SK-N-SH (cell line): ENCODE measurements around the gene CHID1. TPM values are rescaled to one million over a fixed set of nuclear protein-coding genes. Genes with fewer than 3 reads are reported as not detected.

Source experiments
- CTCF ChIA-PET: fragments of 300-600, 350-600 bp; formaldehyde crosslinking; extraction: SDS; loops from one replicate; lab custom pipeline; 2021; lab: Yijun Ruan, JAX
- POLR2A ChIA-PET: fragments of 350-600 bp; sonication (Branson Sonifier 250); formaldehyde crosslinking; extraction: SDS; loops from one replicate; lab custom pipeline; 2020; ENCODE audit warnings: antibody characterized with exemption, inconsistent platforms; lab: Yijun Ruan, JAX
- DNase-seq: peaks from one replicate; pipeline ENCODE4 v3.0.0; 2012
- H2AFZ ChIP-seq: fragments of 200-600 bp; sonication (generic); 2 replicates; pipeline ENCODE4 v1.8.1; 2016; ENCODE audit warnings: antibody characterized with exemption, mild to moderate bottlenecking, low read depth
- H3F3A ChIP-seq: fragments of 200-600 bp; sonication (generic); replicated peaks from 2 replicates; pipeline ENCODE3; 2016; ENCODE audit warnings: antibody characterized with exemption, mild to moderate bottlenecking; ENCODE audit not compliant: insufficient read depth
- H3K27ac ChIP-seq, 2 experiments: fragments of 200-500 bp in 1 of 2; fragments of 200-600 bp in 1 of 2; sonication (Bioruptor generic) in 1 of 2; sonication (generic), shearing (Covaris generic) in 1 of 2; 2 replicates each; pipeline versions ENCODE4 v1.5.1 to v1.6.1; 2014 to 2016; ENCODE audit warnings: low read depth in 2 of 2, inconsistent platforms in 1 of 2, low read length in 1 of 2, mild to moderate bottlenecking in 1 of 2, mixed read lengths in 1 of 2
- H3K27me3 ChIP-seq: fragments of 200-600 bp; sonication (generic), shearing (Covaris generic); 2 replicates; pipeline ENCODE4 v1.6.1; 2016; ENCODE audit warnings: mixed run types; ENCODE audit not compliant: insufficient read depth
- H3K36me3 ChIP-seq, 2 experiments: fragments of 200-500 bp in 1 of 2; fragments of 200-600 bp in 1 of 2; sonication (Bioruptor generic) in 1 of 2; sonication (generic) in 1 of 2; replicated peaks in 1 of 2; 2 replicates each; pipeline versions ENCODE3 to v1.5.1; 2014 to 2016; ENCODE audit warnings: low read length in 1 of 2, mild to moderate bottlenecking in 1 of 2; ENCODE audit not compliant: insufficient read depth in 2 of 2, control insufficient read depth in 1 of 2
- H3K4me1 ChIP-seq, 2 experiments: fragments of 200-500 bp in 1 of 2; fragments of 200-600 bp in 1 of 2; sonication (Bioruptor generic) in 1 of 2; sonication (generic), shearing (Covaris generic) in 1 of 2; 2 replicates each; pipeline versions ENCODE4 v1.5.1 to v1.6.1; 2014 to 2016; ENCODE audit warnings: low read depth in 1 of 2, low read length in 1 of 2, mixed run types in 1 of 2; ENCODE audit not compliant: insufficient read depth in 2 of 2, control insufficient read depth in 1 of 2
- H3K4me2 ChIP-seq: fragments of 200-600 bp; sonication (generic), shearing (Covaris generic); 2 replicates; pipeline ENCODE4 v1.6.1; 2017; ENCODE audit warnings: mixed run types
- H3K4me3 ChIP-seq, 2 experiments: fragments of 200-500 bp in 1 of 2; fragments of 200-600 bp in 1 of 2; sonication (Bioruptor generic) in 1 of 2; sonication (generic), shearing (Covaris generic) in 1 of 2; 2 replicates each; pipeline versions ENCODE4 v1.5.1 to v1.8.1; 2014 to 2016; ENCODE audit warnings: low read depth in 2 of 2, inconsistent platforms in 1 of 2, low read length in 1 of 2, mild to moderate bottlenecking in 1 of 2, mixed read lengths in 1 of 2, moderate library complexity in 1 of 2
- H3K79me2 ChIP-seq: fragments of 200-600 bp; sonication (generic); 2 replicates; pipeline ENCODE4 v1.8.1; 2017; ENCODE audit warnings: mild to moderate bottlenecking; ENCODE audit not compliant: insufficient read depth
- H3K9ac ChIP-seq: fragments of 200-600 bp; sonication (generic); 2 replicates; pipeline ENCODE4 v1.6.1; 2017; ENCODE audit warnings: mixed run types
- H3K9me2 ChIP-seq: fragments of 200-600 bp; sonication (generic); 2 replicates; pipeline ENCODE4 v1.6.1; 2017; ENCODE audit warnings: mixed run types
- H3K9me3 ChIP-seq: fragments of 200-600 bp; sonication (generic); 2 replicates; pipeline ENCODE4 v1.6.1; 2017; ENCODE audit warnings: mixed run types, mild to moderate bottlenecking, moderate library complexity
- H4K20me1 ChIP-seq: fragments of 200-600 bp; sonication (generic); 2 replicates; pipeline ENCODE4 v1.6.1; 2017; ENCODE audit warnings: mild to moderate bottlenecking, mixed run types; ENCODE audit not compliant: insufficient read depth
- JUND ChIP-seq: IDR thresholded peaks from 2 replicates; pipeline ENCODE4 v1.4.0; 2012
- MAX ChIP-seq: IDR thresholded peaks from 2 replicates; pipeline ENCODE4 v1.4.0; 2012; ENCODE audit warnings: low read depth
- MEF2A ChIP-seq: IDR thresholded peaks from 2 replicates; pipeline ENCODE4 v1.4.0; 2012; ENCODE audit warnings: low read depth, borderline replicate concordance
- POLR2AphosphoS5 ChIP-seq: IDR thresholded peaks from 2 replicates; pipeline ENCODE4 v1.6.1; 2012; ENCODE audit warnings: low read depth, low read length
- WGBS: methylation state at CpG from one replicate; pipeline ENCODE4 v1.1.6; 2017; ENCODE audit warnings: low lambda C conversion rate; 5-methylcytosine and 5-hydroxymethylcytosine counted together
- polyA plus RNA-seq, 3 experiments: library from polyadenylated mRNA; depleted of rRNA; stranded (reverse); fragments of >200 nt; gene quantifications; 2 replicates each; pipeline ENCODE4 v1.2.3, GENCODE V29; 2012
- TF ChIP-seq, protein P1 (sequence below): fragments of 200-600 bp; sonication (generic); IDR thresholded peaks from 2 replicates; pipeline ENCODE4 v1.6.1; 2017; ENCODE audit warnings: antibody characterized with exemption, mild to moderate bottlenecking, moderate library complexity
- TF ChIP-seq, protein P2 (sequence below): IDR thresholded peaks from 2 replicates; pipeline ENCODE4; 2012

The CHID1 gene
- polyA plus RNA-seq, 1 of the 3 experiments (the other 2 are of a cell fraction), result 231 TPM

GRCh38 chr11:839875-840617 is 70.6 kb downstream of the CHID1 start:
- peak overlapping the region; percentile 97; the same call in 1 of the 2 replicates for H3K9ac ChIP-seq
- TF ChIP-seq, protein P1, sequence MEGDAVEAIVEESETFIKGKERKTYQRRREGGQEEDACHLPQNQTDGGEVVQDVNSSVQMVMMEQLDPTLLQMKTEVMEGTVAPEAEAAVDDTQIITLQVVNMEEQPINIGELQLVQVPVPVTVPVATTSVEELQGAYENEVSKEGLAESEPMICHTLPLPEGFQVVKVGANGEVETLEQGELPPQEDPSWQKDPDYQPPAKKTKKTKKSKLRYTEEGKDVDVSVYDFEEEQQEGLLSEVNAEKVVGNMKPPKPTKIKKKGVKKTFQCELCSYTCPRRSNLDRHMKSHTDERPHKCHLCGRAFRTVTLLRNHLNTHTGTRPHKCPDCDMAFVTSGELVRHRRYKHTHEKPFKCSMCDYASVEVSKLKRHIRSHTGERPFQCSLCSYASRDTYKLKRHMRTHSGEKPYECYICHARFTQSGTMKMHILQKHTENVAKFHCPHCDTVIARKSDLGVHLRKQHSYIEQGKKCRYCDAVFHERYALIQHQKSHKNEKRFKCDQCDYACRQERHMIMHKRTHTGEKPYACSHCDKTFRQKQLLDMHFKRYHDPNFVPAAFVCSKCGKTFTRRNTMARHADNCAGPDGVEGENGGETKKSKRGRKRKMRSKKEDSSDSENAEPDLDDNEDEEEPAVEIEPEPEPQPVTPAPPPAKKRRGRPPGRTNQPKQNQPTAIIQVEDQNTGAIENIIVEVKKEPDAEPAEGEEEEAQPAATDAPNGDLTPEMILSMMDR, result peak; percentile 53
- no peak for TF ChIP-seq MAX
- no peak overlapping the region for H2AFZ ChIP-seq
- H3K4me1 ChIP-seq, result peaks cover 3 to 30% of the 10 kb centered on the region in 2 experiments; a peak in 2 of 4 replicates
- H3K36me3 ChIP-seq, result peaks cover 24 to 45% of the 10 kb centered on the region in 2 experiments
- H3K27me3 ChIP-seq, result no peaks in the 10 kb centered on the region
- H3K79me2 ChIP-seq, result peaks cover 76% of the 10 kb centered on the region
- H3K4me2 ChIP-seq, result peak overlapping the region; percentile 100
- H3F3A ChIP-seq, result peaks cover 45% of the 10 kb centered on the region
- DNase-seq, result peak; percentile 56
- H3K4me3 ChIP-seq, result peak overlapping the region in 1 of 2 experiments; percentile 100; a peak in 2 of 4 replicates
- CTCF ChIA-PET, result interaction anchor here (0.8 to 3.8 kb wide), 4 partner anchors 8 to 211 kb away, joined by 3 to 21 read pairs (median 4); partner anchors contain the start of gene PNPLA2
- H4K20me1 ChIP-seq, result peaks cover 65% of the 10 kb centered on the region
- POLR2A ChIA-PET, result interaction anchor here (0.6 to 2.0 kb wide), 3 partner anchors 9 to 1073 kb away, joined by 3 to 7 read pairs (median 6); partner anchors contain the start of gene PNPLA2
- H3K9me2 ChIP-seq, result no peaks in the 10 kb centered on the region
- H3K9me3 ChIP-seq, result no peaks in the 10 kb centered on the region
- 81% methylated on average over 14 of the region's 25 CpGs for WGBS
- H3K27ac ChIP-seq, result peak overlapping the region in 1 of 2 experiments; percentile 27; a peak in 1 of 4 replicates

- CTCF ChIA-PET, result interaction anchor here (0.6 to 3.8 kb wide), 3 partner anchors 9 to 20 kb away, joined by 3 to 21 read pairs (median 4); partner anchors contain the start of gene PNPLA2
- Histone ChIP-seq H3K9me2 (no peaks in the 10 kb centered on the region), H3K27ac (0 out of 4 replicates have a peak overlapping the region, but pooled peaks of 1 of the 2 experiments have one; percentile 22), H3F3A (peaks cover 47% of the 10 kb centered on the region), H2AFZ (no peak overlapping the region), H4K20me1 (peaks cover 69% of the 10 kb centered on the region), H3K79me2 (peaks cover 78% of the 10 kb centered on the region), H3K4me3 (no peak overlapping the region), H3K4me1 (peaks cover 3 to 32% of the 10 kb centered on the region in 2 experiments; a peak in 2 of 4 replicates), H3K9ac (no peak overlapping the region), H3K4me2 (no peak overlapping the region), H3K27me3 (no peaks in the 10 kb centered on the region), H3K36me3 (peaks cover 24 to 45% of the 10 kb centered on the region in 2 experiments), H3K9me3 (no peaks in the 10 kb centered on the region)
- no peak for DNase-seq
- WGBS, result 90% methylated on average over 2 of the region's 5 CpGs
- no peak for TF ChIP-seq MEF2A
- peak; percentile 65; the same call in 1 of the 2 replicates for TF ChIP-seq POLR2AphosphoS5
- TF ChIP-seq JUND, result peak; percentile 5; the same call in 1 of the 2 replicates
- TF ChIP-seq, protein P2, sequence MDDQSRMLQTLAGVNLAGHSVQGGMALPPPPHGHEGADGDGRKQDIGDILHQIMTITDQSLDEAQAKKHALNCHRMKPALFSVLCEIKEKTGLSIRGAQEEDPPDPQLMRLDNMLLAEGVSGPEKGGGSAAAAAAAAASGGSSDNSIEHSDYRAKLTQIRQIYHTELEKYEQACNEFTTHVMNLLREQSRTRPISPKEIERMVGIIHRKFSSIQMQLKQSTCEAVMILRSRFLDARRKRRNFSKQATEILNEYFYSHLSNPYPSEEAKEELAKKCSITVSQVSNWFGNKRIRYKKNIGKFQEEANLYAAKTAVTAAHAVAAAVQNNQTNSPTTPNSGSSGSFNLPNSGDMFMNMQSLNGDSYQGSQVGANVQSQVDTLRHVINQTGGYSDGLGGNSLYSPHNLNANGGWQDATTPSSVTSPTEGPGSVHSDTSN, result 0 out of 2 replicates have a peak, but pooled peaks have one; percentile 5
- POLR2A ChIA-PET, result interaction anchor here (2.0 kb wide), 1 partner anchor 20 kb away, joined by 7 read pairs; the partner anchor contains the start of gene PNPLA2
Measured at GRCh38 chr11:839280-839623, 71.4 kb downstream of the CHID1 start.
